Heart left ventricle (tissue), 13 donors: ENCODE results near the gene CNTN4.

ENCODE experiments used
- CTCF ChIP-seq, 12 donors: fragments of 200-600 bp; sonication (generic) in 4 of 12; IDR thresholded peaks; one replicate each; pipeline versions ENCODE4 v1.5.0 to v1.8.0; 2018 to 2022; ENCODE audit warnings: antibody characterized with exemption in 12 of 12, mild to moderate bottlenecking in 5 of 12
- POLR2A ChIP-seq, 2 donors: fragments of 450-650 bp; IDR thresholded peaks; one replicate each; pipeline ENCODE4 v1.6.1; 2017; ENCODE audit warnings: antibody characterized with exemption in 2 of 2, mild to moderate bottlenecking in 2 of 2, moderate library complexity in 2 of 2
- donor health status: ischemic (EF 13 %, LVEDD 7.1; RV severe dilation, severe dysfunction).
- donor health status: DM: no; HTN: yes; CAD: no.
- donor health status: DM: no; HTN: no; CAD: no.
- donor health status: ischemic (EF 25% LVEDD 6.9; RV normal size, moderate dysfunction).
- donor health status: ischemic (EF 25% LVEDD 5.7; RV mildly dilated, moderate dysfunction).
- donor health status: ischemic (EF 35%, LVEDD 5.7; RV mildly dilated, moderate dysfunction).
- donor health status: nonischemic (EF 11% LVEDD 7.7; RV severe dilation, severe dysfunction).
- donor health status: DM: yes; HTN: yes; CAD: no.
- donor health status: PGD.
- donor health status: ischemic (EF 29% LVEDD 5.4; RV normal size, mild dysfunction).
- donor health status: nonischemic (EF 23%, LVEDD 6.1; RV moderate dilation, normal function).

- TF ChIP-seq CTCF (IDR thresholded peaks at IDR 0.05): no peak
- TF ChIP-seq POLR2A (IDR thresholded peaks at IDR 0.05): no peak
Observed at GRCh38 chr3:3085782-3086181, 987.1 kb downstream of the CNTN4 start.
